Astrocyte of the spinal cord (primary cell): Measurements from ENCODE around the gene ELFN1.
"Not testable (repeated sequence)": the region's sequence is repeated elsewhere in the genome, so short reads cannot be mapped to it uniquely, and the experiment has no call there.

ENCODE experiments used
- DNase-seq: peaks from one replicate; pipeline ENCODE4 v3.0.0; 2011; ENCODE audit warnings: low read depth, low spot score
- H3K4me3 ChIP-seq: 2 replicates; pipeline ENCODE4 v1.5.1; 2011; ENCODE audit warnings: low read depth, mild to moderate bottlenecking, low read length, moderate library complexity
- CTCF ChIP-seq: IDR thresholded peaks from 2 replicates; pipeline ENCODE4 v1.5.1; 2012; ENCODE audit warnings: low read depth, mild to moderate bottlenecking, low read length, inconsistent platforms
- in situ Hi-C: cut with HindIII; loops from 2 replicates; pipeline ENCODE4 v1.10.0; 2017; ENCODE audit warnings: low sequenced_read_pairs

The ELFN1 gene

GRCh38 chr7:1715671-1716074 lies 45.6 kb downstream of the ELFN1 start:
- in situ Hi-C loops = no loop called here
- DNase-seq = no peak
- no peak overlapping the region for H3K4me3 ChIP-seq

GRCh38 chr7:1716263-1717094 lies 46.4 kb downstream of the ELFN1 start:
- in situ Hi-C loops = no loop called here
- peak; percentile 12 for DNase-seq
- TF ChIP-seq CTCF = no peak
- no peak overlapping the region for H3K4me3 ChIP-seq

More at GRCh38 chr7:1715671-1716074, 45.6 kb downstream of the ELFN1 start:
- no peak for TF ChIP-seq CTCF

- DNase-seq = no peak
- in situ Hi-C loops = no loop called here
- TF ChIP-seq CTCF = no peak
- H3K4me3 ChIP-seq = no peak overlapping the region
Observed at GRCh38 chr7:1717095-1717483, 47.0 kb downstream of the ELFN1 start.

- DNase-seq = no peak
- no peak overlapping the region for H3K4me3 ChIP-seq
- no peak for TF ChIP-seq CTCF
- in situ Hi-C loops = no loop called here
Observed at GRCh38 chr7:1717903-1718676, 48.0 kb downstream of the ELFN1 start.

GRCh38 chr7:1718850-1719249 lies 48.8 kb downstream of the ELFN1 start:
- DNase-seq, H3K4me3 ChIP-seq, in situ Hi-C loops: not testable (repeated sequence)

- in situ Hi-C loops, DNase-seq, H3K4me3 ChIP-seq: not testable (repeated sequence)
Observed at GRCh38 chr7:1719256-1719655, 49.2 kb downstream of the ELFN1 start.

GRCh38 chr7:1719913-1720312 lies 49.8 kb downstream of the ELFN1 start:
- DNase-seq = no peak
- no peak for TF ChIP-seq CTCF
- H3K4me3 ChIP-seq = no peak overlapping the region
- in situ Hi-C loops = no loop called here
